Ovary (tissue), 3 donors: ENCODE data around the gene BMP8A.
"Not testable (repeated sequence)": the region's sequence is repeated elsewhere in the genome, so short reads cannot be mapped to it uniquely, and the experiment has no call there.

ENCODE experiments used
- EP300 ChIP-seq: sonication (generic); formaldehyde crosslinking; IDR thresholded peaks from one replicate; pipeline ENCODE4 v1.6.1; 2017; ENCODE audit warnings: antibody characterized with exemption
- POLR2A ChIP-seq: fragments of 450-650 bp; IDR thresholded peaks from one replicate; pipeline ENCODE4 v1.6.1; 2017; ENCODE audit warnings: antibody characterized with exemption, mild to moderate bottlenecking, moderate library complexity
- TF ChIP-seq, protein P1 (sequence below), 3 donors: fragments of 450-650 bp in 2 of 3; fragments of 200-600 bp in 1 of 3; IDR thresholded peaks; one replicate each; pipeline versions ENCODE4 v1.5.1 to v1.8.0; 2016 to 2022; ENCODE audit warnings: antibody characterized with exemption in 3 of 3, mild to moderate bottlenecking in 1 of 3
- donor health status: DM: no; HTN: no; CAD: no.

GRCh38 chr1:39492118-39493042, 944 bp downstream of the BMP8A start:
- TF ChIP-seq, protein P1, sequence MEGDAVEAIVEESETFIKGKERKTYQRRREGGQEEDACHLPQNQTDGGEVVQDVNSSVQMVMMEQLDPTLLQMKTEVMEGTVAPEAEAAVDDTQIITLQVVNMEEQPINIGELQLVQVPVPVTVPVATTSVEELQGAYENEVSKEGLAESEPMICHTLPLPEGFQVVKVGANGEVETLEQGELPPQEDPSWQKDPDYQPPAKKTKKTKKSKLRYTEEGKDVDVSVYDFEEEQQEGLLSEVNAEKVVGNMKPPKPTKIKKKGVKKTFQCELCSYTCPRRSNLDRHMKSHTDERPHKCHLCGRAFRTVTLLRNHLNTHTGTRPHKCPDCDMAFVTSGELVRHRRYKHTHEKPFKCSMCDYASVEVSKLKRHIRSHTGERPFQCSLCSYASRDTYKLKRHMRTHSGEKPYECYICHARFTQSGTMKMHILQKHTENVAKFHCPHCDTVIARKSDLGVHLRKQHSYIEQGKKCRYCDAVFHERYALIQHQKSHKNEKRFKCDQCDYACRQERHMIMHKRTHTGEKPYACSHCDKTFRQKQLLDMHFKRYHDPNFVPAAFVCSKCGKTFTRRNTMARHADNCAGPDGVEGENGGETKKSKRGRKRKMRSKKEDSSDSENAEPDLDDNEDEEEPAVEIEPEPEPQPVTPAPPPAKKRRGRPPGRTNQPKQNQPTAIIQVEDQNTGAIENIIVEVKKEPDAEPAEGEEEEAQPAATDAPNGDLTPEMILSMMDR (IDR thresholded peaks at IDR 0.05), result not testable (repeated sequence)
- TF ChIP-seq POLR2A, EP300: not testable (repeated sequence)
